ENCODE data around the gene DDAH2.

The DDAH2 gene

DNA sequence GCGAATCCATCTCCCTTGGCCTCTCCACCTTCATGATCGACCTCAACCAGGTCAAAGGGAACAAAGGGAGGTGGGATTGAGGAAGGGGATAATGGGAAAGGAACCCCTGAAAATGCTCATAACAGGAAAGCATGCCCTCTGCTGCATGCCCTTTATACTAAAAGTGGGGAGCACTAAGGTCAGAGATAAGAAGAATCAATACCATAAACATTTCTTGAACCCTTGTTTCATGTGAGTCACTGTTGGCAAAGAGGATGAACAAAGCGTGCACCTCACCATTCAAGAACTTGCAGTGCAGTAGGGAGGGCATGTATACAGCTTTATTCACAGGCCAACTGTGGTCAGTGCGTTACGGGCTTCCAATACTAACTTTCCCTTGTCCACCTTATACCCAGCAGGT lies 31.7 kb upstream of the DDAH2 start:
- no peak for DNase-seq

DNA sequence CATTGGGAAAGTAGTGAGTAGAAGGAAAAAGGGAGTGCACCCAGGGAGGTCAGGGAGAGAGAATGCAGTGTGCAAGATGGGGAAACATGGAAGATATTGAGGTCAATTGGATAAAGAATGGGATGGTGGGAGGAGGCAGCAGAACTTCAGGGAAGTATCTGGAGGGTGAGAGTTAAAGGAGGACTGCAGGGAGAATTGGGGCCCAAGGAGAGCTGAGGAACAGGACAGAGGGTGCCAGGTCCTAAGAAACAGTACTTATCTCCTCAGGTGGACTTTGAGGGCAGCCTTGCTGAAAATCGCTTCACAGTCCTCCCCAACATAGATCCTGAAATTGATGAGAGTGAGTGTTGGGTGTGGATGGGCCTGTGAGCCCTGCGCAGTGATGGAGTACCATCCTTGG lies 29.2 kb upstream of the DDAH2 start:
- no peak for DNase-seq

DNA sequence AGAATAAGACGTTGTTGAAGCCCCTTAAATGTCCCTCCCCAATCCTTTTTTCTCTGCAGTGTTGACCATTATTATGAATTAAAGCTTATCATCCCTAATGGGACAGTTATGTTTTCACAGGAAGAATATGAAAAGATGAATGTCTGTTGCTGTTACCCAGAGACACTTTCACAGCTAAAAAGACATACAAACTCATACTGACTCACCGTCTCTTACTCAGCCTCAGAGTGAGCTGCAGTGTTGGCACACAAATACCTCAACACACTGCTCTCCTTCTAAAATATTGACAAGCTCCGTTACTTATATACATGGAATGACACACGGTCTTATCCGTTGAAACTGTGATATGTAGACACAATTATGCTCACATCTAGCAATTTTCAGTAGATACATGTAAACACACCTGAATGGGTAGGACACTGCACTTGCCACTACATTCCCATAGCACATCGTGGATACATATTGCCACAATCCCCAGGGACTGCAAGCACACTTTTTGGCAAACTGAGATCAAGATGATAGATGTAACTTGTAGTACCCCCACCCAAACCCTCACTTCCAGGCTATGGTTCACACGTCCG lies 23.7 kb upstream of the DDAH2 start:
- no peak for DNase-seq

DNA sequence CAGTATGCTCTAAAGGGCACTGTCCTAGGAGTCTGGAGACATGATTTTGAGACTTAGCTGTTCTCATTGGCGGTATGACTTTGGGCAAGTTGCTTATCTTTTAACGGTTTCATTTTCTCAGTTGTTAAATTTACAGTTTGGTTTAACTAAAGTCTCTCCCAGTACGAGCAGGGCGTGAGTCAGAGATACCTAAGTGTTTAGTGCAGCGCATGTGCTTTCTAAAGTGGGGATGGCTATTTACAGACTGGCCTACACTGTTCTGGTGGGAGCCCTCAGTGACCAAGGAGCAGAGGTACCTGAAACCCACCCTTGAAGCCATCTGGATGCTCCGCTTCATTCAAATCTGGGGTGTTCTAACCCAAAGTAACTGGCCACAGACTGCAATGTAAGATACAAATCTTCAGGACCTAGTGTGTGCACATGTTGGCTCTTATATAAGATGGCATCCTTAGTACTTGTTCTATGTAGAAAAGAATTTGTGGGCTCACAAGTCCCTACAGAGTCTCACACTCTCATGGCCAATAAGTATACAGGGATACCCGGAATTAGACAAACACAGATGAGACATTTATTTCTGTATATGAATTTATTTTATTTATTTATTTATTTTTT lies 21.4 kb upstream of the DDAH2 start:
- DNase-seq: no peak

DNA sequence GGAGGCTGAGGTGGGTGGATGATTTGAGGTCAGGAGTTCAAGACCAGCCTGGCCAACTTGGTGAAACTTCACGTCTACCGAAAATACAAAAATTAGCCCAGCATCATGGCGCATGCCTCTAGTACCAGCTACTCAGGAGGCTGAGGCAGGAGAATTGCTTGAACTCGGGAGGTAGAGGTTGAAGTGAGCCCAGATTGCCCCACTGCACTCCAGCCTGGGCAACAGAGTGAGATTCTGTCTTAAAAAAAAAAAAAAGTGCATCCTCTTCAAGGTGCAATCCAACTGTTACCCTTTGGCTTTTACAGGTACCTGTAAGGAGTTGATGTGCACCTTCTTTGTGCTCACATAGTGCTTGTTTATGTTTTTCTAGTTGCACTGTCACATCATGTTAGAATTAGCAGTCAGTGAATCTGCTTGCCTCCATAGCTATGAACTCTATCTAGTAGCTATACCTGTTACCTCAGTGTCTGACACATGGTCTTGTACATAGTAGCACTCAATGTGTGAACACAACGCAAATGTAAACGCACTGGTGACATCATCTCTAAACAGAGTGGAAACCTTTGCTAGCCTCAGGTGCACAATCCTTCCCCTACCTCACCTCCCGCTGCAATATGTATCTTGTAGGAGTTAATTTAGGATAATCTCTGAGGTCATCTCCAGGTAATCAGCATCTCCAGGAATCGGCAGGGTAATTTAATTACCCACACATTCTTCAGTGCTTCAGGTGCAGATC lies 20.4 kb upstream of the DDAH2 start:
- no peak for DNase-seq

DNA sequence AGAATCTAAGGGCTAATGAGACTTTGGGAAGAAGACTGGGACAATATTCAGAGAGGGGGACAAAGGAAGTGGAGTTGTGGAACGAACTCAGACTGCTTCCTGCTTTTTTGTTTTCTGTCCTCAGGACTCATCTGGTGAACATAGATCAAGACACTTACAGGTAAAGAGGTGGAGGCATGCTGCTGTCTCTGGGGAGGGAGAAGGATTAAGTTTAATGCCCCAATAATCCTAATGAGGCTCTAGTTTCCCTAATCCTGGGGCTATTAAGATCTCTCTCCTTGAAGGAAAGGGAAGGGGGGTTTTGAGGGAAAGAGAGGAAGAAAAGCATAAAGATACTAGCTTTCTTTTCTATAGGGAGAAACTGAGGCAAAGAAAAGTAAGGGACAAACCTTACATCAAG lies 15.3 kb upstream of the DDAH2 start:
- DNase-seq: no peak

DNA sequence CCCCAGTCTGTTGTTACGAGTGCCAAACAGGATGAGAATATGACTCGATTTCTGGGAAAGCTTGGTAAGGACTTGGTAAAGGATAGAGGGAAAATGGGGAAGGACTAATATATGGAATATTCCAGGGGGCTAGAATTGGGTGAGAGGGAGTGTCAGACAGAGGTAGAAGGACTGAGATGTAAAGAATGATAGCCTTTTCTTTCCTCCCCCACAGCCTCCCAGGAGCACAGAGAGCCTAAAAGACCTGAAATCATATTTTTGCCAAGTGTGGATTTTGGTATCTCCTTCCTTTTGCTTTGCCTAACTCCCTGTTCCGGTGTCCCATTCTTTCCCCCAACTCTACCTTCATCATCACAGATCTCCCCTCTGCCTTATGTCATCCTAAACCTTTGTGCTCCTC lies 13.8 kb upstream of the DDAH2 start:
- no peak for DNase-seq

DNA sequence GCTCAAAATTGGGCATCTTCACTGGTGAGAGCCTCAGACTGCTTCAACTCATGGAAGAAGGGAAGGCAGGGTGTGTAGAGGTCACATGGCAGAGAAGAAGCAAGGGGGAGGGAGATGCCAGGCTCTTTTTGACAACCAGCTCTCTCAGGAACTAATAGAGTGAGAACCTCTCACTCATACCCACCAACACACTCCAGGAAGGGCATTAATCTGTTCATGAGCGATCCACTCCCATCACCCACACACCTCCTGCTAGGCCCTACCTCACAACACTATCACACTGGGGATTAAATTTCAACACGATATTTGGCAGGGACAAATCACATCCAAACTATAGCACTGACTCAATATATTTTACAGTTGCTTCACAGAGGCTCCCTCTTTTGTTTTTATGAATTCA lies 12.7 kb upstream of the DDAH2 start:
- DNase-seq: no peak

DNA sequence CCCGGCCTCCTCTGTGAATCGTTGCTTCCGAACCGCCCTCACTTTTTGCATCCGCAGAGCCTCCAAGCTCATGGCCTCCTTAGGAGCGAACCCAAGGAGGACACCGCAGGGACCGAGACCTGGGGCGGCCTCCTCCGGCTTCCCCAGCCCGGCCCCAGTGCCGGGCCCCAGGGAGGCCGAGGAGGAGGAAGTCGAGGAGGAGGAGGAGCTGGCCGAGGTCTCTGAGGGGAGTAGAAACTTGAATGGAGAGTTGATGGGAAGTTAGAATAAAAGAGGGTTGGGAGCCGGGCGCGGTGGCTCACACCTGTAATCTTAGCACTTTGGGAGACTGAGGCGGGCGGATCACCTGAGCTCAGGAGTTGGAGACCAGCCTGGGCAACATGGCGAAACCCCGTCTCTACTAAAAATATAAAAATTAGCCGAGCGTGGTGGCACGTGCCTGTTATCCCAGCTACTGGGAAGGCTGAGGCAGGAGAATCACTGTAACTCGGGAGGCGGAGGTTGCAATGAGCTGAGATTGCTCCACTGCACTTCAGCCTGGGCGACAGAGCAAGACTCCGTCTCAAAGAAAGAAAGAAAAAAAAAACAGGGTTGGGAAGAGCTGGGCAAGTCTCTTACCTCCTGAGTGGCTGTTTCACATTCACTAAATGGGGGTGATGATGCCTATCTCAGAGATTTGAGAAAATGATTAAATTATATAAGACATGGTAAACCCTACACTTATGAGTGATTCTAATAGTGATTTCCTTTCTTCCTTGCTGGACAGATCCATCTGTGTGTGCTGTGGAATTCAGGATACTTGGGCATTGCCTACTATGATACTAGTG lies 11.5 kb upstream of the DDAH2 start:
- no peak for DNase-seq

DNA sequence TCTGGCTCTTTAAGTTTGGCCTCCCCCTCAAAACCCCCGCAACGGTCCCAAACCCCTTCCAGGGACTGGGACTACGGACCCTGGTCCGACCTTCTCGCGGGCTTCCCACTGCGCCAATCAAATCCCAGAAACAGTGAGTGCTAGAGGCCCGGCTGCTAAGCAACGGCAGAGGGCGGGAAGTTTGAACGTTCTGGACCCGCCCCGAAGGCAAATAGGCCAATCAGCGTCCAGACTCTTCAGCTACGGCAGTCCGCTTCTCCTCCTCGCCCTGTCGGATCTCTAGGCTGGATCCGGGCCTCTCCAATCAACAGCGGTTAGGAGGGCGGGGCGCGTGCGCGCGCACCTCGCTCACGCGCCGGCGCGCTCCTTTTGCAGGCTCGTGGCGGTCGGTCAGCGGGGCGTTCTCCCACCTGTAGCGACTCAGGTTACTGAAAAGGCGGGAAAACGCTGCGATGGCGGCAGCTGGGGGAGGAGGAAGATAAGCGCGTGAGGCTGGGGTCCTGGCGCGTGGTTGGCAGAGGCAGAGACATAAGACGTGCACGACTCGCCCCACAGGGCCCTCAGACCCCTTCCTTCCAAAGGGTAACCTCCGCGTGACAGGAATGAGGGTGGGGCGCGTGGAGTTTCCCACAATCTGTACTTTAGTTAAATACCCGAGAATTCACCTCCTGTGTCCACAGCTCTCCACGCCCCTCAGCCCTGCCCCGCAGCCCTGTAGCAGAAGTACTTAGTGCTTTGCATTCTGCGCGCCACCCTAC lies 10.7 kb upstream of the DDAH2 start, which contains the start of gene MSH5:
Gene MSH5 (plus strand): TSS at position 367 of the 758 bp plus-strand sequence. CDS start 462 bp downstream, outside the sequence.
- DNase-seq: peak; percentile 98

DNA sequence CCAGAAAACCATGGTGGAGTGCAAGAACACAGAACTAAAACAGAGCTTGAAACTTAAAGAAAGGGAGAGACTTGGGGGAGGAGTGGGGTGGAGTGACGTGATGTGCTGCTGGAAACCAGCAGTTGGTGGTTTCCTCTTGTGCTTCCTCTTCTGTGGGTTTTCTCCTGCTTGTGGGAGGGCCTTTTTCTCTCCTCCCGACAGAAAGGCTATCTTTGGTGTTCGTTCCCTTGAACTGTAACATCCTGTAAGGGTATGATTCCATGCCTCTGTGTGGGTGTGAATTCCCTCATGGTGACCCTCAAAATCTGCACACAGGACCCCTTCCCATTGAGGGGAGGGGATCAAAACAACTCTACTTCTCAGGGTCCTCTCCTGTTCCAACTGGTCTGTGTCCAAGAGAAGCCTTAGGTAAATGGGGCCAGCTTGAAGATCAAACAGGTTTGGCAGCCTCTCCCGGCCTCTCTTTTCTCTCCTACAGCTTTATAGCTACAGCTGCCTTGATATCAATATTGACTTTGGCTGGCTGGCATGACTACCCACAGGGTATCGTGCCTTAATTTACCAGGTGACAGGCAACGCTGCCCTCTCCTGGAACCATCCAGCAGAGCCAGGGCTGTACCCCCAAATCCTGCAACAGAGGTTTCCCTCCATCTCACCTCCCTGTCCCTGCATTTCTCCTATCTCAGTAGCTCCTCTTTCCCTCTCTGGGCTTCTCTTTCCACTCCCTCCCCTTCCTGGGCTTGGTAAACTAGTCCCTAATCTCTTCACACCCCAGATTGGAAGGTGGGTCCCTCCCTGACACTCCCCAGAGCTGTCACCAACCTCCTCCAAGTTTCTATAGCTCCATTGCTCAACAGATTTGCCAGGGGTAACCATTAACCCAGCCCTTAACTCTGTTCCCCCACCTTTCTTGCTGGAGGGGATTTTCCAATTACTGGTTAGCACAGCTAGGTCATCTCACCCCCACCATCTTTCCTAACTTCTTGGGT lies 9.2 kb upstream of the DDAH2 start:
- peak; percentile 25 for DNase-seq

DNA sequence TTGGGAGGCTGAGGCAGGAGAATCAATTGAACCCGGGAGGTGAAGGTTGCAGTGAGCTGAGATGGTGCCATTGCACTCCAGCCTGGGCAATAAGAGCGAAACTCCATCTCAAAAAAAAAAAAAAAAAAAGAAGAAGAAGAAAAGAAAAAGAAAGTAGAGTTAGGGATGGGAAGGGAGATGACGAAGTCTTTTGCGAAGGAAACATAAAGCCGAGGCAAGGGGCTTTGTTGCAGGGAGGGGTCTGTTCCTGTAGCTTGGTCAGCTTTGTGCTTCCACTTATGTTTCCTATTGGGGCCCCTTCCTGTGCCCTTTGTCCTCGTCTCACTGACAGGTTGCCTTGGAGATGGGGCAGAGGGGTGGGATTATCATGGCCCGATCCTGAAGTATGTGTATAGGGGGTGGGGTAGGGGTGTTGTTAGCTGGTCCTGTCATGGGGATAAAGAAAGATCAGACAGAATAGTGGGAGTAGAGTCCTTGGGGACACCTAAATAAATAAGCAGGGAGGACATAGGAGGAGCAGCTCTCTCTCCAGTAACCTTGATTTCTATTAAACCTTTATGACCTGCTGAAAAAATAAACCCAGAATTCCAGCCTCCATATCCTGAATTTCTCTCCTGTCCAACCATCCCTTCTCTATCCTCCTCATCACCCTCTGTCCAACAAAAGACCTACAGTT lies 8.4 kb upstream of the DDAH2 start:
- DNase-seq: no peak

DNA sequence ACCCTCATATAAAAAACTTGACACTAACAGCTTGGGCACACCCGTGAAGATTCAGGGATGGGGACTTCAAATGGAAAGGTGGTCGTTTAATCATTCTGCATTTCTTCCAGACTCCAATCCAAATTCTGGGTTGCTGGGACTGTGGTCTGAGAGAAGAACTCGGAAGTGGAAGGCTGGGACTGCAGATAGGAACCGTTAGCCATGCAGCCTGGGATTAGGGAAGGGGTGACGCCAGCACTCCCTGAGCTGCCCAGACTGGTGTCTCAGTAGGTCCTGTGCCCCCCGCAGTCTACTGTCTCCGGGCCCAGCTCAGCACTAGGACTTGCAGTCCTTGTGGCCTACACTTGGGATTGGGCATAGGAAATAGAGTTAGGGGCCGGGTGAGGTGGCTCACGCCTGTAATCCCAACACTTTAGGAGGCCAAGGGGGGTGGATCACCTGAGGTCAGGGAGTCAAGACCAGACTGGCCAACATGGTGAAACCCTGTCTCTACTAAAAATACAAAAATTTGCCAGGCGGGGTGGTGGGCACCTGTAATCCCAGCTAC lies 7.7 kb upstream of the DDAH2 start:
- no peak for DNase-seq

DNA sequence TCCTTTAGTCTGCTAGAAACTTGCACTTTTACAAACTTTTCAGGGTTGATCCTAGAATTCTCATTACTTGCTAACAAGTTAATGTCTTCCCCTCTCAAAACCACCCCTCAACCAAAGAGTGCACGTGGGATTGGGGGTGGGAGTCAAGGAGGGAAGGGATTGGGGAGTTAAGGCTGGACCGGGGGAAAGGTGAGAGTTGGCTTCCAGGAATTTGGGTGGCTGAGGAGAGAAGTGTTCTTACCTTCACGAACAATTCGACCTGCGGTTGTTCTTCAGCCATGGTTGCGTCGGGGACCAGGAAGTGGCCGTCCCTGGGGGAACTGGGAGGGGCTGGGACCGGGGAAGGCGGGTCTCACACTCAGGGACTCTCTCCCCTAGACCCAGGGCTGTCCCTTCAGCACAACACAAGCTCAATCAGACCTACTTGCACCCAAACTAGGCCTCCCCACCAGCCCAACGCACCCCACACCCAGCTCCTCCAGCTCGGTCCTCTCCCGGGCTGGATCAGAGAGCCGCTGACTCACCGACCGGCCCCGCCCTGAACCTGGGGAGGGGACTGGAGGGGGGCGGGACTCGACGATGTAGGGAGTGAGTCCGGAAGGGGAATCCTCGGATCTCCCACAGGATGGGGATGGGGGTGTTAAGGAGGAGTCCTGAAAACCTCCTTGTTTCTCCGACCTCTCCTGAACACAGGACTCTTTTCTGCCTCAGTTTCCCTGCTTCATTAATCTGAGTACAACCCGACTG lies 7.1 kb upstream of the DDAH2 start, which contains the start of gene CLIC1:
Gene CLIC1 (minus strand): TSS at position 510 of the 747 bp plus-strand sequence. CDS start 230 bp downstream, at position 280.
- no peak for DNase-seq

DNA sequence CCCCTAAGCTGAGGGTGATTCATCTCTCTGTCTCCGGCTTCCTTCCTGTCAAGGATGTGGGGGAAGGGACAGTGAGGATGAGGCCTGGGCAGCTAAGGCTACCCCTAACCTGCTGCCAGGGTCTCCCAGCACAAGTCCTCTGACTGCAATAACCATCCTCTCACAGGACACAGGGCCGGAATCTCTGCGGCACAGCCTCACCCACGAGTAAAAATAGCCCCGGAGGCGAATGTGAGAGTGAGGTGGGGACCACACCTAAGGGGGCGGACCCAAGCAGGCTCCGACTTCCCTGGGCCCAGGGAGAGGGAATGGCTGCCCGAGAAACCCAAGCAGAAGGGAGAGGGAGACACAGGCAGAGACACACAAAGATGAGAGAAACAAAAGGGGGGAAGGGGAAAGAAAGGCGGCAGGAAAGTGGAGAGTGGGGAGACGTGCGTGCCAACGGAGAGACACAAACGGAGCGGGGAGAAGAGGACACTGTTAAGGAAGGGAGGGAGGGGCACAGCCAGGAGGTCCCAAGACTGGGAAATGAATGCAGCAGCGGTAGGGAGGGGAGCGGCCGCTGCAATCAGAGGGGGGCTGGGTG lies 5.8 kb upstream of the DDAH2 start:
- DNase-seq: no peak

DNA sequence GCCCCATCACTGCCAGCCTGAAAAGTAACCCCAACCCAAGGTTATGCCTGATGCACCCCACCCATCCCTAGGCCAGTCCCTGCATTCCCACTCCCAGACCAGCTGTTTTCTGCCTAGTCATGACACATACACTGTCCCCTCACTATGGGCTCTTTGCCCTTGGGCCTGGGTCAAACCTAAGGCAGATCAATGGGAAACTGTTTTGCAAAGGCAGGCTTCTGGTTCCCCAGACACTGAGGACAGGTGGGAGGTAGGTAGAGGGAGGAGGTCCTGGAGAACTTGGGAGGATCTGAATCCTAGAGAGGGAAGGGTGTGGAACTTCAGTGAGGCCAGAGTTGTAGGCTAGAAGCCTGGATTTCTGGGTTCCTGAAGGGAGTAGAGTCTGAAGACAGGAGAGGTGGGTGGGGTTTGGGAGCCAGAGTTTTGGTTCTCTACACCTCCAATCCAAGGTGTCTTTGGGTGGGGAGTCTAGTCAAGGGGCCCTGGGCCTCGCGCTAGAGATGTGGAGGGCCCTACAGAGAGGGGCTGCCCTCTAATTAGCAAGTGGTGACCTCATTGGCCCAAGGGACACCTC lies 5.2 kb upstream of the DDAH2 start:
- no peak for DNase-seq

DNA sequence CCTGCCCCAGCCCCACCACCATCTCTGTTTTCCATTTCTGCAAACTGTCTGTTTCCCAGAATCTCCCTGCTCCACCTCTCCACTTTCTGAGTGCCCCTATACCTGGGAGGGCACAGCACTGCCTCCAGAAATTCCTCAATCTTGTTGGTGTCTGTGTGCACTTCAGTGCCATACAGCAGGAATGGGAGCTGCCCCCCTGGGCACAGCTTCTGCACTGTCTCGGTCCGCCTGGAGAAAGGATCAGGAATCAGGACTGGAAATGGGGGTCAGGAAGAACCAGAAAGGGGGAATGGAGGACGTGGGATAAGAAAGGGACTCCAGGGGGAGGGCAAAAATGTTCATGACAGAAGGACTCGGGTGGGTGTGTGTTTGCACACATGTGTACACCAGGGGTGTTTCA lies 4.6 kb upstream of the DDAH2 start:
- DNase-seq: no peak

DNA sequence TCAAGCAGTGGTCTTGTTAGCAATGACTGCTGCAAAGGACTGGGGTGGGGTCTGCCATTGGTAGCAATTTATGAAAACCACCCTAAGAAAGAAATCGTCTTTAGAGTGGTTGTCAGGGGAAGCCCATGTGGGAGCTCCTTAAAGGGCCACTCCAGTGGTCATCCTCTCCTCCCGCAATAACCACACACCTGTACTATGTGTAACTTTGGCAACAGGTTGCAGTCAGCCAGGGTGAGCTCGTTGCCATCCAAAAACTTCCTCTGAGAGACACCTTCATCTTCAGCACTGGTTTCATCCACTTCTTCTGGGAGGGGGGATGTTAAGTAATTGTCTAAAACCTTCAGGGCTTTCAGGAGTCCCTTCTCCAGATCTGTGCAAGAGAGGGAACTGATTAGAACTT lies 2.9 kb upstream of the DDAH2 start:
- DNase-seq: no peak

DNA sequence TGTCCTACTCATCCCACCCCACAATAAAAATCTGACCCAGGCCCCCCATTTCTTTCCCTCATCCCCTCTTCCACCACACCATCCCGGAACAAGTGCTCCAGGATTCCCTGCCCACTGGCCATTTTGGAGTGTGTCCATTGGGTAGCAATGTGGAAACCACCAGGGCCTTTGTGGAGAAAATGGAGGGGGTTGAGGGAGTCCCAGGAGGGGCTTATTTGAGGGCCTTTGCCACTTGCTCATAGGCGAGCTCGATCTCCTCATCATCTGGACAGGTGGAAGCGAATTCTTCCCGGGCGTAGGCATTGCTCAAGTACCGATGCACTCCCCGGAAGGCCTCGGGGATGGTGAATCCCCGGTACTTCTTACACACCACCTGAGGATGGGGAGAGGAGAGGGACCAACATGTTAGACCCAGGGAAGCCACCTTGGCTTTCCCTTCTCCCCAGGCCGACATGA lies 1.6 kb upstream of the DDAH2 start:
- no peak for DNase-seq
